NCI-H82 treated with DMSO at 0.1 percent for 48 hours (cell line): ENCODE measurements around the gene RPL27A.

Source experiments
- DNase-seq: peaks from one replicate; lab custom pipeline; 2025; ENCODE audit not compliant: unreplicated experiment; lab: John Stamatoyannopoulos, UW

Gene RPL27A

GRCh38 chr11:8720352-8720751 lies 37.8 kb downstream of the RPL27A start:
- DNase-seq, result no peak

DNA sequence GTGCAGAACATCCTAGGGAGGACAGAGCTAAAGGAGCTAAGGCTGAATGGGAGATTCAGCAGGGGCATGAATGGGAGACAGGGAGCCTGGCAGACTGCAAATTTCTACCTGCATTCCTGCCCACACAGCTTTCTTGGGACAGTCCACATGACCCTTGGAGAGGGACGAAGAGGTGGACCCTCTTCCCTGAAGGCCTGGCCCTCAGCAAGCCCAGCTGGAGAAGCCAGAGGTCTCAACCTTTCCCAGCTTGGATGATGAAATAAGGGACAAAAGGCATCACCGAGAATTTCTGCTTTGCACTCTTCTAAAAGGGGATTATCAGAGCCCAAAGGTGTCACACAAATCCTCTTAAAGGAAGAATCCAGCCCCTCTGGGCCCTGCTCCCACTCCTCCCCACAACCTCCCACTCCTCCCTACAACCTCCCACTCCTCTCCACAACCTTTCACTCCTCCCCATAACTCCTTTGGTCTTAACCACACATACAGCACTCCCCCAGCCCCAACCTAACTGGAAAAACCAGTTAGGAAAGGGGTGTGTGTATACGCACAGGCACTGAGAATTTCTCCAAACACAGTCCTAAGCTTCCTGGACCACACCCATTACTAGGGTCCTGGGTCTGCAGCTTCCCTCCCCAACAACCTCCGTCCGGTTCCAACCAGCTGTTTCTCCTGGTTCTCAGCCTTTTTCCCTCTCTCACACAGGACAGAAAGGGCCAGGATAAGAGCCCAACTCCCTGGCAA lies 38.4 kb downstream of the RPL27A start:
- peak; percentile 4 for DNase-seq

DNA sequence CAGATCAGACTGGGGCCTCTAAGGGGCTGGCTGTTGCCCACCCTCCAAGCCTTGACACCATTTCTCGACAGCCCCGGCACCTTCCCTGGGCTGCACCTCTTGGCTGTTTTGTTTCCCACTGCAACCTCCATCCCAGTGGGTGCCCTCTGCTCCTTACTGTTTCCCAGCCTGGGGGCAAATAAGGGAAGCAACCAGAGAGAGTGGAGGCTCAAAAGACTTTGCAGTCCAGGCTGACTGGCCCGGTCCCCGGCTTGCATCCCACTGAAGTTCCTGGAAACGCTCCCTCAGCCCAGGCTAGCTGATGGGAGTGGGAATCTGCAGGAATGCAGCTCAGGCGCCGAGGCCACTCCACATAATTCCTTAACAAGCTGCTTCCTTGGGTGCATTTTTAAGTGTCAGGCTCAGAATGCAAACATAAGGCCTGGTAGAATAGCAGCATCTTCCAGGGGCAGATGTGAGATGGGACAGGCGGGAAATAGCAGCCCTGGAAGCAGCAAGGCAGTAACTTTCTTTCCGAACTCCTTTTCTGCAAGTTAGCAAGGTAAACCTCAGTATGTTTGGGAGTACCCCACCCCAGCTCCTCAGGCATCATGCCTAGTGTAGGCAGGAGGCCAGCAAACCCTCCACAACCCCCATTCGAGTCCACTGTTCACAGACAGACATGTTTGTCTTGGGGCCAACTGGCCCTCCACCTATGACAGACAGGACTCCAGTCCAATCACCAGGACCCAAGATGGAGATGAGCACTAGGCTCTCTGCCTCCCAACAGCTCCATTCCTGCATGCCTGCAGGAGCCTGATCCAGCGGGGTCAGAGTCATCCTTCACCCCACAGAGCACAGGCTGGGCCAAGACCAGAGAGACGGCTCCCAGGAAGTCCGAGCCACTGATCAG lies 39.3 kb downstream of the RPL27A start:
- no peak for DNase-seq

GRCh38 chr11:8722809-8723208 lies 40.2 kb downstream of the RPL27A start:
- DNase-seq, result no peak

DNA sequence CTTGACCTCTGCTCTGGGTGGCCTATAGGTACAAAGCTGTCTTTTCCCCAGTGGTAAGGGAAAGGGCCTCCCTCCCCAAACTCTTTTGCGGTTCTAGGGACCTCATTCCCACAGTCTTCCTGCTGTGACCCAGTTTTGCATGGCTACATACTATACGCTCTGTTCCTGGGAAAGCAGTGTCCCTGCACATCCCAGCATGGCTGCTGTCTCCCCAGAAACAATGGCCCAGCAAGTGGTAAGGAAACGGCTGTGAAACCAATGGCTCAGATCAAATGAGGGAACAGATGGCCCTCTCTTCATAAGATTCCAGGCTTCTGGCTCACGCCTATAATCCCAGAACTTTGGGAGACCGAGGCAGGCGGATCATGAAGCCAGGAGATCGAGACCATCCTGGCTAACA lies 41.1 kb downstream of the RPL27A start:
- no peak for DNase-seq

GRCh38 chr11:8724682-8725081 lies 42.1 kb downstream of the RPL27A start:
- no peak for DNase-seq

DNA sequence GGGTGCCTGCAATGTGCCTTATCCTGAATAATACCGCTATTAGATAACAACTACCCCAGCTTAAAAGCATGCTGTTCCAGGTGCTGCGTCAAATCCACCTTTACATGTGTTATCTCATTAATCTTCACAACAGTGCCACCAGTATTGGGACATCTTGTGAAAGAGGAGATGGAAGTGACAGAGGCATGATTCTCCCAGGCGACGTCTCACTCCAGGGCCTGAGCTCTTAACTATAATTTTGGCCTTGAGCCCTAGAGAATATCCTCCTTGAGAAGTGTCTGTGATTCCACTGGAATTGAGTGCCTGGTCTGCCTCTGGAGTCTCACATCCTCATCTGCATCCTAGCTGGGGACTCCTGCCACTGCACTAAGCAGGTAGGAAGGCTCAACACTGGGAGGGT lies 43.8 kb downstream of the RPL27A start:
- DNase-seq, result peak; percentile 30

DNA sequence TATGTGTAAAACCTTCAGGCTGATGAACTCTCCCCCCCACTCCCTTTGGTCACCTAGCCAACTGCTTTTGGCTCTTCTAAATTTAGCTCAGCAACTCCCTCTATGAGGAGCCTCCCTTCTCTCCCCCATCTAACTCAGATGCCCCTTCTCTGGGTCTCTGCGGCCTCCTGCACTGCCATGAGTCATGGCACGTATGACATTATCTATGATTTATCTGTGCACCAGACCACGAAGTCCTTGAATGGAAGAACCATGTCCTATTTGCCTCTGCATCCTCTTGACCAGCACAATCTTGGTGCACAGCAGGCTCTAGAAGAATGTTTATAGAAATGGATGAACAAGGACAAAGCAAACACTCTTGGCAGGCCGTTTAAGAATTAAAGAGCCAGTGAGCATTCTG lies 46.0 kb downstream of the RPL27A start:
- no peak for DNase-seq

- no peak for DNase-seq
Observed at GRCh38 chr11:8729067-8729466, 46.5 kb downstream of the RPL27A start.

DNA sequence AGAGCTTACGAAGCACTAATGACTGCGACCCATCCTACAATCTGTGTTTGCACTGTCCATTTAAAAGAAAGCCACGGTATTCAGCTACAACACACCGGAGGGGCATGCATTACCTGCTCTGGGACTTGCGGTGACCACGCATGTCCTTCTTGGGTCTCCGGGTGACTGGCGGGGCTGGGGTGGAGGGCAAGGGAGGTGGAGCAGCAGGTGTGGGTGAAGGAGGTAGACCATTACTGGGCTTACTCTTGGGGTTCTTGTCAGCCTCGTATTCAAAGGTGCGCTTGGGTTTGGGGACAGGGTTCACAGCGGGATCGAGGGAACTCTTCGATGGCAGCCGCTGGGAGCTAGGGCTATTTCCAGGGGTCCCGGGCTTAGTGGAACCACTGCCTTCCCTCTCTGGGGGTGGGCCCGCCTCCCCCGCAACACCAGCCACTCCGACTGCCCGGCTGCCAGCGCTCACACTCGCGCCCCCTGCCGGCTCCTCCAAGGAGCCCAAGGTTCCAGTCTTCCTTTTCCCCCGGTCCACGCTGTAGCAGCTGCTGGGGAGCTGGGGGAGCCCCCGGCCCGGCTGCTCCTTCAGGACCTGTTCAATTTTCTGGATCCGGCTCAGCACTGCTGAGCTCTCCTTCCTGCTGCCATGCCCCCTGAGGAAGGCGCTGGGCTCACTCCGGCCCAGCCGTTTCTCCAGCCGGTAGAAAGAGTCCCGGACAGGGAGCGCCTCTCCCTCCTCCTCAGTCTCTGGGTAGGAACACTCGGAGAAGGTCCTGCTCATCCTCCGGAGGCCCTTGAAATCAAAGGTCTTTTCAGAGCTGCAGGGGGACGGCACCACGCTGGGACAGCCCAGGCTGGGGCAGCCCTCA lies 47.5 kb downstream of the RPL27A start:
- DNase-seq, result no peak

DNA sequence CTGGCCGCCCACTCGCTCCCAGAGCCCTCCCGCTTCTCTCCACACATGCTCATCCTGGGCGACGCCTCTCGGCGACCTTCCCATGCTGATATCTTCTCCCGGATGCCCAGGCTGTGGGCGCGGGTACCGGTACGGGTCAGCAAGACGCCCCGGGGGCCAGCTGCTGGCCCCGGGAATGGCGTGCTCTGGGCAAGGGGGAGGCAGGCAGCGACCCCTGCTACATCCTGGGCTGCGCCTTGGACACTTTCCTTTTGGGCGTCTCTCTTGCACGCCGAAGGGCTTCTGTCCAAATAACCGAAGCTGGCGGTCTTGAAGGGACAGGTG lies 48.1 kb downstream of the RPL27A start:
- no peak for DNase-seq

- no peak for DNase-seq
Observed at GRCh38 chr11:8731647-8732323, 49.2 kb downstream of the RPL27A start.

DNA sequence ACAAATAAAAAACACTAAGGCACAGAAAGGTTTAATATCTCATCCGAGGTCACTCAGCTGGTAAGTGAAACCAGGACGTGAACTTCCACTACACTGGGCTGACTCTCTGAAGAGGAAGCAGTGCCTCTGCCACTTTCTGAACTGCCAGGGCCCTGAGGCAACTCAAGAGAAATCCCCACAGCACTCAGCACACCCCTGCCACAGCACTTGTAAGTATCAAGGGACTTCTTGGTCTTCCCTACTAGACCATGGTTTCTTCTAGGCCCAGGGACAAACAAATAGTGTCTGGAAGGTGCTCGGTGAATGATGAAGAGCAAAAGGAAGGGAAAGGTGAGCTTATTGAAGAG lies 49.7 kb downstream of the RPL27A start:
- DNase-seq, result no peak

GRCh38 chr11:8732748-8733241 lies 50.2 kb downstream of the RPL27A start:
- DNase-seq, result no peak

GRCh38 chr11:8733852-8734251 lies 51.3 kb downstream of the RPL27A start:
- no peak for DNase-seq

DNA sequence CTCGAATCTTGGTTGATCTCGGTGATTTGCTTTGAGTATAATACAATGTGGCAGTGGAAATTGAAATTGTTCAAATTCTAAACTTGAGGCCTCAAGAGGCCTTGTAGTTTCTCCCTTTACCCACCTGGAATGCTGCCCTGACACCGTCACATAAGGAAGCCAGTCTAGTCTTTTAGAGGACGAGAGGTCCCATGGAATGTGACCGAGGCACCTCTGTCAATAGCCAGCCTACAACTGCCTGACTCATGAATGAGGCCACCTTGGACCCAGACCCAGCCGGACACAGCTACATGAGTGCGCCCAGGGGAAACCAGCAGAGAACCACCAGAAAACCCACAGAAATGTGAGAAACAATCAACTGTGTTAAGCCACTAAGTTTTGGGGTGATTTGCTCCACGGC lies 52.5 kb downstream of the RPL27A start:
- DNase-seq, result no peak

DNA sequence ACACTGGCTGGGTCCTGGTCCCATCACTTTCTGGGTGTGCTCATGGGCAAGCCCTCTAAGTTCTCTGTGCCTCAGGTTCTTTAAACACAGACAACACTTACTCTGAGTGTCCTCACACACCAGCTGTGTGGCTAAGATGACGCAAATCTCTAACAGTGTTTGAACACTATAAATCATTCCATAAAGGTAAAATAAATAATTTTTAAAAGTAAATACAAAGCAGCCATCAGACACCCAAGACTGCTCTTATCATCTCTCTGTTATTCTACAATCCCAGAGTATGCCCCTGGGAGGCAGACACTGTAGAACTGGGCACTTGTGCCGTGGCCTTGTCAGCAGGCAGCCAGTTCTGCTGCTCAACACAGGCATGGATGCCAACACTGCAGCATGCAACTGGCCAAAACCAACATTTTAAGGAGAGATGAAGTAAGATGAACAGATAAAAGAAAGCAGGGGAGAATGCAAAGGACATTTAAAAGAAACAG lies 56.8 kb downstream of the RPL27A start:
- no peak for DNase-seq
